CD4-positive, alpha-beta memory T cell (primary cell): ENCODE results near the gene TEAD3. TPM values are rescaled to one million over a fixed set of nuclear protein-coding genes. Genes with fewer than 3 reads are reported as not detected.
"Not testable (repeated sequence)": the region's sequence is repeated elsewhere in the genome, so short reads cannot be mapped to it uniquely, and the experiment has no call there.

Source experiments
- CTCF ChIA-PET: fragments of 350-600 bp; sonication (Branson Sonifier 250); formaldehyde crosslinking; loops from one replicate; lab custom pipeline; 2021; ENCODE audit warnings: inconsistent platforms; ENCODE audit not compliant: partially characterized antibody; lab: Charles Lee
- POLR2A ChIA-PET: fragments of 350-600 bp; sonication (Branson Sonifier 250); formaldehyde crosslinking; loops from one replicate; lab custom pipeline; 2021; ENCODE audit not compliant: partially characterized antibody; lab: Charles Lee
- DNase-seq, 5 donors: peaks; one replicate each; pipeline versions ENCODE4 v3.0.0 to v3.0.0-alpha.2; 2020 to 2022; ENCODE audit warnings: mixed read lengths in 1 of 5
- H3K27ac ChIP-seq: one replicate; pipeline ENCODE4 v1.7.0; 2013; ENCODE audit warnings: low read depth, low read length
- H3K27me3 ChIP-seq: 2 replicates; pipeline ENCODE4 v1.7.0; 2013; ENCODE audit warnings: mild to moderate bottlenecking, low read length, moderate library complexity; ENCODE audit not compliant: insufficient read depth
- H3K36me3 ChIP-seq: 2 replicates; pipeline ENCODE4 v1.7.0; 2013; ENCODE audit warnings: mild to moderate bottlenecking, low read length, moderate library complexity; ENCODE audit not compliant: insufficient read depth
- H3K4me1 ChIP-seq: 2 replicates; pipeline ENCODE4 v1.7.0; 2013; ENCODE audit warnings: mild to moderate bottlenecking, low read length, moderate library complexity; ENCODE audit not compliant: insufficient read depth
- H3K4me3 ChIP-seq, 2 donors: one replicate each; pipeline ENCODE4 v1.7.0; 2013; ENCODE audit warnings: low read length in 2 of 2, mild to moderate bottlenecking in 1 of 2
- H3K9me3 ChIP-seq, 2 donors: one replicate each; pipeline ENCODE4 v1.7.0; 2013; ENCODE audit warnings: low read length in 2 of 2, control low read depth in 1 of 2; ENCODE audit not compliant: control insufficient read depth in 1 of 2
- H3K27ac Mint-ChIP-seq, 7 donors: one replicate each; pipeline ENCODE4 v1.8.0; 2020 to 2021; ENCODE audit warnings: mixed read lengths in 7 of 7, mild to moderate bottlenecking in 6 of 7, inconsistent platforms in 3 of 7, moderate library complexity in 3 of 7
- H3K27me3 Mint-ChIP-seq, 2 donors: one replicate each; pipeline ENCODE4 v1.8.0; 2020 to 2021; ENCODE audit warnings: mixed read lengths in 2 of 2
- H3K36me3 Mint-ChIP-seq, 2 donors: one replicate each; pipeline ENCODE4 v1.8.0; 2020 to 2021; ENCODE audit warnings: mixed read lengths in 2 of 2, inconsistent platforms in 1 of 2, mild to moderate bottlenecking in 1 of 2
- H3K4me1 Mint-ChIP-seq, 4 donors: one replicate each; pipeline ENCODE4 v1.8.0; 2020 to 2021; ENCODE audit warnings: mixed read lengths in 4 of 4, mild to moderate bottlenecking in 1 of 4
- H3K4me3 Mint-ChIP-seq, 8 donors: one replicate each; pipeline ENCODE4 v1.8.0; 2020 to 2021; ENCODE audit warnings: mixed read lengths in 8 of 8, mild to moderate bottlenecking in 7 of 8, moderate library complexity in 6 of 8, inconsistent platforms in 3 of 8
- H3K9me3 Mint-ChIP-seq, 8 donors: one replicate each; pipeline ENCODE4 v1.8.0; 2020 to 2021; ENCODE audit warnings: mixed read lengths in 8 of 8, mild to moderate bottlenecking in 5 of 8, inconsistent platforms in 3 of 8, moderate library complexity in 1 of 8
- intact Hi-C: fragments of 100-400 bp; cut with micrococcal nuclease; formaldehyde crosslinking; loops from one replicate; pipeline ENCODE4 v1.15.1; 2023
- polyA plus RNA-seq, 2 donors: library from polyadenylated mRNA; unstranded; fragments of 300-500 nt; fragmentation: Illumina TruSeq; gene quantifications; one replicate each; pipeline ENCODE4 v1.2.3, GENCODE V29; 2021
- total RNA-seq, 2 experiments: library from RNA; stranded (reverse); gene quantifications; one replicate each; pipeline ENCODE4 v1.2.3, GENCODE V29; 2021

The TEAD3 gene
- total and polyA plus RNA-seq, 4 experiments from 2014 or later: 0.08 to 0.20 TPM; not detected in 2

DNA sequence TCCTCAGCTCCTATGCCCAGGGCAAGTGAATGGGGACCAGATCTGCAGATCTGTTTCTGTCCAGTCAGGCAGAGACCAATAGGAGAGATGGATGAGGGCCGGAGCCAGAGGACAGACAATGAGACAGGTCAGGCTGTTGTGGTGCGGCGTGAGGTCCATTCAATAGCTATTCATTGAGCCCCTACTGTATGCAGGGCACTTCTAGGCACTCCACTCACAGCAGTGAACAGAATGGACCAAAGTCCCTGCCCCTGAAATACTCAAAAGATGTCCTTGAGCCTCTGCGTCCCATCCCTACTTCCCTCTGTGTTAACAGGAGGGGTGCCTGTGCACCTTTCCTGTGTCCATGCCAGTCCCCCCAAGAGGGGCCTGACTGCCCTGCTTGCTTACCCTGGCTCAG, 24.4 kb upstream of the TEAD3 start:
- H3K9me3 ChIP-seq: no peaks in the 10 kb centered on the region
- Mint-ChIP-seq H3K4me3 (no peak overlapping the region), H3K9me3 (no peaks in the 10 kb centered on the region), H3K36me3 (no peaks in the 10 kb centered on the region), H3K27me3 (no peaks in the 10 kb centered on the region), H3K27ac (peak overlapping the region in 2 of 7 donors; percentile 32 to 51), H3K4me1 (peaks cover 14 to 29% (median 20%) of the 10 kb centered on the region in 4 donors)
- H3K36me3 ChIP-seq: no peaks in the 10 kb centered on the region
- ChIA-PET CTCF (interaction anchor here (1.1 to 7.0 kb wide), 9 partner anchors 11 to 574 kb away, joined by 3 to 150 read pairs (median 6); partner anchors contain the start of genes ARMC12 and PPARD), POLR2A (no interaction called here)
- peaks cover 21% of the 10 kb centered on the region for H3K4me1 ChIP-seq
- H3K4me3 ChIP-seq: no peak overlapping the region
- H3K27me3 ChIP-seq: no peaks in the 10 kb centered on the region
- intact Hi-C loops: no loop called here
- DNase-seq: no peak
- H3K27ac ChIP-seq: no peak overlapping the region

DNA sequence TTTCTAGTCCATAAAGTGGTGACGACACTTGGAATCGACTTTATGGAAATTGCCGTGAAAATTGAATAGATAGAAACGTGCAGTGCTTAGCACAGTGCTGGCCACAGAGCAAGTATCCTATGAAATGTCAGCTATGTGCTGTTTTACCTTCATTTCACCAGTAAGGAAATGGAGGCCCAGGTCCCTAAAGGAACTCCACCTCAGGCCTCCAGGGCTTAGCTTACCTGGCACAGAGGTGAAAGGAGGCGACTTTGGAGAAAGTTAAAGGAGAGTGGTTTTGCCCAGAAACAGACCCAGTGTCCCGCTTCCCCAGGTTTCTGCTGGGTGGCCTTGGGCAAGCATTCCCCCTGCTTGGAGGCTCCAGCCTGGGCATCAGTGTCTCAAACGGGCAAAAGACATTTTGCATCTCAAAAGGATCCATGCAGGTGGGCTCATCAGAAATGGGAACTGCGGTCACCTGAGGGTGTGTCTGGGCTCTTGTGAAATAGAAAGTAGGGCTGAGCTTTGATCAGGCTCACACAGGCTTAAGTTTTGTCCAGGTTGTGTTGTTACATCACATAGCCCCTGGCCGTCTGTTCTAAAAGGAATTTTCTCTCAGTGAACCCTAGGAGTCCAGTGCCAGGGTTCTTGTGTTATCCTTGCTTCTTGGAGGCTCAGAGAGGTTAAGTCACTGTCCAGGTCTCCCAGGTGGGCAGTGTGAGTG, 22.6 kb upstream of the TEAD3 start:
- peaks cover 21% of the 10 kb centered on the region for H3K4me1 ChIP-seq
- intact Hi-C loops: no loop called here
- ChIA-PET CTCF (interaction anchor here (0.6 to 7.0 kb wide), 4 partner anchors 32 to 490 kb away, joined by 3 to 150 read pairs (median 58); partner anchors contain the start of gene ARMC12), POLR2A (interaction anchor here (0.9 to 1.0 kb wide), 2 partner anchors 22 to 33 kb away, joined by 3 read pairs; no protein-coding TSS in a partner anchor)
- no peak for DNase-seq
- H3K9me3 Mint-ChIP-seq: no peaks in the 10 kb centered on the region
- H3K27me3 Mint-ChIP-seq: no peaks in the 10 kb centered on the region
- H3K4me3 Mint-ChIP-seq: no peak overlapping the region
- H3K4me1 Mint-ChIP-seq: peaks cover 9 to 25% (median 17%) of the 10 kb centered on the region in 4 donors
- no peak overlapping the region for H3K4me3 ChIP-seq
- H3K27ac ChIP-seq: no peak overlapping the region
- no peaks in the 10 kb centered on the region for H3K9me3 ChIP-seq
- H3K36me3 ChIP-seq: no peaks in the 10 kb centered on the region
- no peaks in the 10 kb centered on the region for H3K36me3 Mint-ChIP-seq
- no peak overlapping the region for H3K27ac Mint-ChIP-seq
- H3K27me3 ChIP-seq: no peaks in the 10 kb centered on the region

DNA sequence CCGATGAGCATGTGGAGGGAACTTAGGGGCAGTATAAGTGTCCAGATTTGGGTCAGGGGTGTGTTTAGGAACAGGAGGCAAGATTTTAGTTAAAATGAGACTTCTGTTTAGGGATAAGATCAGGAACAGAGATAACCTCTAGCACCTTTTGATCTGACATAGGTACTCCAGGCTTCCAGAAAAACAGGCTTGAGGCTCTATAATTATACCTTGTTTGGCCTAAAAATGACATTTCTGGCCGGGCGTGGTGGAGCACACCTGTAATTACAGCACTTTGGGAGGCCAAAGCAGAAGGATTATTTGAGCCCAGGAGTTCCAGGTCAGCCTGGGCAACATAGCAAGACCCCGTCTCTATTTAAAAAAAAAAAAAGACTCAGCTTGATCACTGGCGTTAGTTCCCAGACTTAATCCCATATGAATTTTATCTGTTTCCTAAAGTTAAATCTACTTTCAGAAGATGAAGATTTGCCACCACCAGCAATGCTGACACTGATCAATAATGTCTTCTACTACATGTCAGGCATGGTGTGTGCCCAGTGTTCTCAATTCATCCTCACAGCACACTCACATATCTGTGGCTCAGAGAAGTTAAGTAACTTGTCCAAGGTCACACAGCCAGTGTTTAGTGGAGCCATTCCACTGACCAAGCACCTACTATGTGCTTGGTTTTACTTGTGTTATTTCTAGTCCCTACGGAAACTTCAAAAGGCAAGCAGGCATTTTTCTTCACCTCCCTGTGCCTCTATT, 21.9 kb upstream of the TEAD3 start:
- Histone ChIP-seq H3K9me3 (no peaks in the 10 kb centered on the region), H3K27ac (no peak overlapping the region), H3K4me1 (peaks cover 19% of the 10 kb centered on the region), H3K4me3 (no peak overlapping the region), H3K27me3 (no peaks in the 10 kb centered on the region), H3K36me3 (no peaks in the 10 kb centered on the region)
- intact Hi-C loops: no loop called here
- Mint-ChIP-seq H3K27ac (peak overlapping the region in 3 of 7 donors; percentile 27 to 76 (median 51)), H3K27me3 (no peaks in the 10 kb centered on the region), H3K4me3 (no peak overlapping the region), H3K4me1 (peaks cover 7 to 20% (median 14%) of the 10 kb centered on the region in 4 donors), H3K36me3 (no peaks in the 10 kb centered on the region), H3K9me3 (no peaks in the 10 kb centered on the region)
- DNase-seq: no peak
- ChIA-PET POLR2A (interaction anchor here (0.9 kb wide), 1 partner anchor 33 kb away, joined by 3 read pairs; no protein-coding TSS in a partner anchor), CTCF (interaction anchor here (1.1 to 7.0 kb wide), 2 partner anchors 218 kb away, joined by 5 to 150 read pairs; partner anchors contain the start of gene ARMC12)

DNA sequence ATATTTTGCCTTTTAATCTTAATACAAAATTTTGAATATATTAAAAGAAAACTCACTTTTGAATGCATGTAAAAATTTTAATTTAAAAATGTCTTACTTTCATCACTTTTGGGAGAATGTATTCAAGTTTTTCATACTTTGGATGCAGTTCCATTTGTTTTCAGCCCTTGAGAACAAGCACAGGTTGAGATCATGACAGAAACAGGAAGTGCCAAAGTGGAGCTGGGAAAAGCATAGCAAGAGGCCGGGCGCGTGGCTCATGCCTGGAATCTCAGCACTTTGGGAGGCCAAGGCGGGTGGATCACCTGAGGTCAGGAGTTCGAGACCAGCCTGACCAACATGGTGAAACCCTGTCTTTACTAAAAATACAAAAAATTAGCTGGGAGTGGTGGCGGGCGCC, 21.1 kb upstream of the TEAD3 start:
- intact Hi-C loops, H3K27me3 Mint-ChIP-seq, H3K36me3 ChIP-seq, POLR2A ChIA-PET, H3K9me3 ChIP-seq, H3K4me3 Mint-ChIP-seq, DNase-seq, H3K27ac ChIP-seq, H3K9me3 Mint-ChIP-seq, H3K36me3 Mint-ChIP-seq, H3K4me3 ChIP-seq, H3K27me3 ChIP-seq: not testable (repeated sequence)
- peaks cover 11% of the 10 kb centered on the region for H3K4me1 ChIP-seq
- peaks cover 3 to 13% (median 8%) of the 10 kb centered on the region in 4 donors for H3K4me1 Mint-ChIP-seq
- CTCF ChIA-PET: interaction anchor here (1.1 kb wide), 1 partner anchor 219 kb away, joined by 5 read pairs; the partner anchor contains the start of gene ARMC12
- peak overlapping the region in 1 of 7 donors; percentile 72 for H3K27ac Mint-ChIP-seq

DNA sequence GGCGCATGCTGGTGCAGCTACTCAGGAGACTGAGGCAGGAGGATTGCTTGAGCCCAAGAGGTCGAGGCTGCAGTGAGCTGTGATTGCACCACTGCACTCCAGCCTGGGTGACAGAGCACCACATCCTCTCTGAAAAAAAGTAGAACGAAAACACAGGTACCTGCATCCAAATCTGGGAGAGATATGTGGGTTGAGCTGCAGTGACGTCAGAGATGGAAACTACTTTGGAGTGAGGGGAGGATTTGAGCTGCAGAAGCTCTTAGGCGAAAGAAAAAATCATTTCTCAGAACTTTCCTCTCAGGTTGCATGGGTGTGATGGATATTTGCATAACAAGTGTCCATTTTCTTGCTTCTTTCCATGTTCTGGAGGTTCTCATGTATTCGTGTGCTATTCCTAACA, 19.8 kb upstream of the TEAD3 start:
- POLR2A ChIA-PET: no interaction called here
- intact Hi-C loops: no loop called here
- CTCF ChIA-PET: interaction anchor here (1.0 to 1.3 kb wide), 3 partner anchors 35 to 221 kb away, joined by 3 to 5 read pairs (median 4); no protein-coding TSS in a partner anchor
- H3K4me3 Mint-ChIP-seq: no peak overlapping the region
- Histone ChIP-seq H3K4me1 (no peaks in the 10 kb centered on the region), H3K36me3 (no peaks in the 10 kb centered on the region), H3K9me3 (no peaks in the 10 kb centered on the region), H3K4me3 (no peak overlapping the region), H3K27me3 (no peaks in the 10 kb centered on the region), H3K27ac (no peak overlapping the region)
- no peak overlapping the region for H3K27ac Mint-ChIP-seq
- DNase-seq: no peak
- H3K4me1 Mint-ChIP-seq: peaks cover 0 to 4% (median under 1%) of the 10 kb centered on the region in 4 donors
- no peaks in the 10 kb centered on the region for H3K36me3 Mint-ChIP-seq
- H3K27me3 Mint-ChIP-seq: no peaks in the 10 kb centered on the region
- no peaks in the 10 kb centered on the region for H3K9me3 Mint-ChIP-seq

GRCh38 chr6:35515939-35516338, 19.1 kb upstream of the TEAD3 start:
- not testable (repeated sequence) for H3K4me1 ChIP-seq, DNase-seq

DNA sequence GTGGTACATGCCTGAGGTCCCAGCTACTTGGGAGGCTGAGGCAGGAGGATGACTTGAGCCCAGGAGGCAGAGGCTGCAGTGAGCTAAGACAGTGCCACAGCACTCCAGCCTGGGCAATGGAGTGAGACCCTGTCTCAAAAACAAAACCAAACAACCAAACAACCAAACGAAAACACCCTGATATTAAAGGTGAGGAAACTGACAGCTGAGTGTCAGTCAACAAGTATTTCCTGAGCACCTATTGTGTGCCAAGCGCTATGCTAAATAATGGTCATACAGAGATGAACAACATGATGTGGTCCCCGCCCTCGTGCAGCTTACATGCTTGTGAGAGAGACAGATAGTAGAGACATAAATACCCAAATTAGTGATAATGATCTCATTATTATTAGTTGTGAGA, 17.7 kb upstream of the TEAD3 start:
- H3K4me1 Mint-ChIP-seq: peaks cover 0 to 4% (median 0%) of the 10 kb centered on the region in 4 donors
- no peaks in the 10 kb centered on the region for H3K9me3 Mint-ChIP-seq
- intact Hi-C loops: no loop called here
- H3K27me3 Mint-ChIP-seq: peaks cover 3 to 4% of the 10 kb centered on the region in 2 donors
- CTCF ChIA-PET: interaction anchor here (1.0 kb wide), 1 partner anchor 10 kb away, joined by 3 read pairs; no protein-coding TSS in a partner anchor
- Histone ChIP-seq H3K27me3 (peaks cover 6% of the 10 kb centered on the region), H3K36me3 (no peaks in the 10 kb centered on the region), H3K4me3 (no peak overlapping the region), H3K27ac (no peak overlapping the region), H3K9me3 (no peaks in the 10 kb centered on the region), H3K4me1 (no peaks in the 10 kb centered on the region)
- POLR2A ChIA-PET: interaction anchor here (0.8 kb wide), 1 partner anchor 17 kb away, joined by 3 read pairs; no protein-coding TSS in a partner anchor
- H3K27ac Mint-ChIP-seq: no peak overlapping the region
- DNase-seq: no peak
- no peaks in the 10 kb centered on the region for H3K36me3 Mint-ChIP-seq
- no peak overlapping the region for H3K4me3 Mint-ChIP-seq

More at GRCh38 chr6:35515939-35516338, 19.1 kb upstream of the TEAD3 start:
- H3K27ac Mint-ChIP-seq, H3K4me3 ChIP-seq, H3K4me1 Mint-ChIP-seq, H3K4me3 Mint-ChIP-seq, H3K36me3 ChIP-seq, intact Hi-C loops, H3K36me3 Mint-ChIP-seq, POLR2A ChIA-PET, H3K27me3 Mint-ChIP-seq, H3K9me3 Mint-ChIP-seq, H3K27me3 ChIP-seq, H3K27ac ChIP-seq, H3K9me3 ChIP-seq: not testable (repeated sequence)
- CTCF ChIA-PET: interaction anchor here (1.2 to 1.3 kb wide), 2 partner anchors 34 to 222 kb away, joined by 3 to 5 read pairs; no protein-coding TSS in a partner anchor
